Astrocyte (in vitro differentiated cells and primary cell): ENCODE results near the gene LIN52.

Experiments used
- CTCF ChIP-seq: IDR thresholded peaks from 2 replicates; pipeline ENCODE4 v1.5.1; 2011; ENCODE audit warnings: low read depth, mild to moderate bottlenecking, inconsistent platforms, low read length, moderate library complexity; ENCODE audit not compliant: insufficient read depth
- EZH2 ChIP-seq: IDR thresholded peaks from 2 replicates; pipeline ENCODE4 v1.6.1; 2012; ENCODE audit warnings: mild to moderate bottlenecking, low read length, inconsistent platforms; ENCODE audit not compliant: insufficient read depth

DNA sequence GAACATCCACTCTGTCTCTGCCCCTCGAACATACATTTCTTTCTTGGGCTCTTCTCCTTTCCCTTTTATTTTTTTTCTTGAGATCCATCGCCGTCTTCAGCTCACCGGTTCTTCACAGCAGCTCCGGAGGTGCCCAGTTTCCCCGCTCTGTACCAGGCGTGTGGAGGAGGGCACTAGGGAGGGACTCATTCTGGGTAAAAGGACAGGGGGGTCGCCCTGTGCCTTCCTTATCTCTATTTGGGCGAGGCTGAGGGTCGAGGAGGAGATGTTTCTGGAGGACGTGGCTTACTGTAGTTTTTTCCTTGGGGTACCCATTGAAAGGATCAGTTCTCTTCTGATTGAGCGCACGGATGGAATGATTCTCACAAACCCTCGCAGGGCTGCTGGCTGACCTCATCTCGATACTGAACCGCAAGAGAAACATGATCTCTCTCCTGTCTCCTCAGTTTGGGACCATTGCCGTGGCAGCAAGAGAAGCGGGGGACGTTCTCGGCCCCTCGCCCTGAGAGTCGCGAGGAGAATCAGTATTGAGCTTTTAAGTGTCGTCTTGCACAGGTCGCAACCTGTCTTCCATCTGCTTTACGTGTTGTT is 386 bp downstream of the LIN52 start:
- no peak for TF ChIP-seq CTCF
- TF ChIP-seq EZH2: no peak
